Neural cell (in vitro differentiated cells): ENCODE measurements around the gene COL27A1. TPM values are rescaled to one million over a fixed set of nuclear protein-coding genes. Genes with fewer than 3 reads are reported as not detected.

Source experiments
- H2AFZ ChIP-seq: fragments of 200-600, 300-800 bp; sonication (generic), shearing (Covaris generic); 2 replicates; pipeline ENCODE4 v1.6.0; 2014; ENCODE audit warnings: low read depth, mild to moderate bottlenecking, antibody characterized with exemption, low read length, moderate library complexity
- H3F3A ChIP-seq: fragments of 200-600 bp; shearing (Covaris generic); 2 replicates; pipeline ENCODE4 v1.6.1; 2016; ENCODE audit warnings: mild to moderate bottlenecking, moderate library complexity, mixed read lengths, antibody characterized with exemption, low read length; ENCODE audit not compliant: insufficient read depth, poor library complexity, severe bottlenecking
- H3K27ac ChIP-seq: fragments of 200-600, 300-800 bp; sonication (generic), shearing (Covaris generic); 2 replicates; pipeline ENCODE4 v1.5.1; 2014; ENCODE audit warnings: mild to moderate bottlenecking, low read length, moderate library complexity
- H3K27me3 ChIP-seq: fragments of 300-800, 200-600 bp; sonication (generic), shearing (Covaris generic); 2 replicates; pipeline ENCODE4 v1.6.0; 2014; ENCODE audit warnings: mild to moderate bottlenecking, low read depth, low read length, moderate library complexity; ENCODE audit not compliant: insufficient read depth
- H3K36me3 ChIP-seq: fragments of 300-800, 200-600 bp; sonication (generic), shearing (Covaris generic); 2 replicates; pipeline ENCODE4 v1.5.1; 2014; ENCODE audit warnings: mild to moderate bottlenecking, antibody characterized with exemption, low read length, moderate library complexity; ENCODE audit not compliant: insufficient read depth
- H3K4me2 ChIP-seq: fragments of 300-800, 200-600 bp; sonication (generic), shearing (Covaris generic); 2 replicates; pipeline ENCODE4 v1.6.0; 2014; ENCODE audit warnings: mild to moderate bottlenecking, low read length
- H3K4me3 ChIP-seq: fragments of 300-800, 200-600 bp; sonication (generic), shearing (Covaris generic); 2 replicates; pipeline ENCODE4 v1.5.1; 2014; ENCODE audit warnings: mild to moderate bottlenecking, low read length, moderate library complexity
- H3K79me2 ChIP-seq: fragments of 200-600 bp; shearing (Covaris generic); replicated peaks from 2 replicates; pipeline ENCODE4 v1.6.0; 2014; ENCODE audit warnings: mild to moderate bottlenecking, low read length, moderate library complexity; ENCODE audit not compliant: insufficient read depth
- H3K9ac ChIP-seq: fragments of 300-800, 200-600 bp; sonication (generic), shearing (Covaris generic); 2 replicates; pipeline ENCODE4 v1.6.1; 2016; ENCODE audit warnings: mild to moderate bottlenecking, low read length, mixed read lengths
- H3K9me2 ChIP-seq: fragments of 200-600 bp; shearing (Covaris generic); 2 replicates; pipeline ENCODE4 v1.6.1; 2016; ENCODE audit warnings: mild to moderate bottlenecking, low read length, mixed read lengths; ENCODE audit not compliant: insufficient read depth
- H3K9me3 ChIP-seq: fragments of 200-600, 300-800 bp; sonication (generic), shearing (Covaris generic); 2 replicates; pipeline ENCODE4 v1.6.1; 2016; ENCODE audit warnings: mild to moderate bottlenecking, mixed run types, low read length, moderate library complexity, mixed read lengths
- H4K20me1 ChIP-seq: fragments of 200-600 bp; shearing (Covaris generic); 2 replicates; pipeline ENCODE4 v1.6.1; 2016; ENCODE audit warnings: mild to moderate bottlenecking, mixed run types; ENCODE audit not compliant: insufficient read depth
- CTCF ChIP-seq: fragments of 450-650 bp; IDR thresholded peaks from 2 replicates; pipeline ENCODE4 v1.5.1; 2014; ENCODE audit warnings: antibody characterized with exemption, mild to moderate bottlenecking, moderate library complexity; ENCODE audit not compliant: poor library complexity, severe bottlenecking
- EP300 ChIP-seq: fragments of 450-650 bp; conservative IDR thresholded peaks from 2 replicates; pipeline ENCODE4 v1.6.1; 2014; ENCODE audit warnings: antibody characterized with exemption, mild to moderate bottlenecking, moderate library complexity; ENCODE audit not compliant: poor library complexity, severe bottlenecking
- EZH2 ChIP-seq: fragments of 200-600, 300-800 bp; shearing (Covaris generic), sonication (generic); IDR thresholded peaks from 2 replicates; pipeline ENCODE4 v1.6.1; 2014; ENCODE audit warnings: antibody characterized with exemption, low read length, borderline replicate concordance, mild to moderate bottlenecking; ENCODE audit not compliant: insufficient read depth, poor library complexity, severe bottlenecking
- MXI1 ChIP-seq: fragments of 450-650 bp; conservative IDR thresholded peaks from 2 replicates; pipeline ENCODE4 v1.6.1; 2014; ENCODE audit warnings: antibody characterized with exemption, mild to moderate bottlenecking; ENCODE audit not compliant: poor library complexity, severe bottlenecking
- POLR2AphosphoS5 ChIP-seq: IDR thresholded peaks from 2 replicates; pipeline ENCODE4 v1.6.1; 2012
- RAD21 ChIP-seq: fragments of 450-650 bp; conservative IDR thresholded peaks from 2 replicates; pipeline ENCODE4 v1.6.1; 2014; ENCODE audit warnings: antibody characterized with exemption, mild to moderate bottlenecking, moderate library complexity
- REST ChIP-seq: IDR thresholded peaks from 2 replicates; pipeline ENCODE4 v1.6.1; 2012; ENCODE audit warnings: borderline replicate concordance
- SMC3 ChIP-seq: fragments of 450-650 bp; conservative IDR thresholded peaks from 2 replicates; pipeline ENCODE4 v1.6.1; 2014; ENCODE audit warnings: antibody characterized with exemption, mild to moderate bottlenecking, moderate library complexity; ENCODE audit not compliant: poor library complexity
- TAF1 ChIP-seq: IDR thresholded peaks from 2 replicates; pipeline ENCODE4 v1.6.1; 2012; ENCODE audit warnings: low read depth
- polyA plus RNA-seq: library from polyadenylated mRNA; depleted of rRNA; stranded (reverse); fragments of >200 nt; gene quantifications from 2 replicates; pipeline ENCODE4 v1.2.3, GENCODE V29; 2014

The COL27A1 gene
- polyA plus RNA-seq, 1 donor from 2014 or later, result 0.25 TPM

GRCh38 chr9:114235033-114235661 is 79.8 kb downstream of the COL27A1 start:
- TF ChIP-seq MXI1, result no peak
- TF ChIP-seq EZH2, result no peak
- no peak for TF ChIP-seq SMC3
- Histone ChIP-seq H3K27me3 (no peaks in the 10 kb centered on the region), H3K27ac (no peak overlapping the region), H3K4me3 (no peak overlapping the region), H4K20me1 (no peaks in the 10 kb centered on the region), H2AFZ (no peak overlapping the region), H3K9ac (no peak overlapping the region), H3K4me2 (no peak overlapping the region), H3K36me3 (no peaks in the 10 kb centered on the region), H3F3A (no peaks in the 10 kb centered on the region), H3K79me2 (no peaks in the 10 kb centered on the region), H3K9me3 (no peaks in the 10 kb centered on the region), H3K9me2 (no peaks in the 10 kb centered on the region)

GRCh38 chr9:114236391-114237138 is 81.2 kb downstream of the COL27A1 start:
- H3K27ac ChIP-seq, result no peak overlapping the region
- H3K27me3 ChIP-seq, result no peaks in the 10 kb centered on the region
- H3F3A ChIP-seq, result no peaks in the 10 kb centered on the region
- H3K9me2 ChIP-seq, result no peaks in the 10 kb centered on the region
- H3K4me3 ChIP-seq, result no peak overlapping the region
- no peak overlapping the region for H3K4me2 ChIP-seq
- no peak for TF ChIP-seq EZH2
- no peak for TF ChIP-seq TAF1
- no peak for TF ChIP-seq RAD21
- no peak for TF ChIP-seq CTCF
- TF ChIP-seq SMC3, result no peak
- TF ChIP-seq REST, result no peak
- no peak for TF ChIP-seq POLR2AphosphoS5
- no peak for TF ChIP-seq EP300
- no peak for TF ChIP-seq MXI1
- no peaks in the 10 kb centered on the region for H3K79me2 ChIP-seq
- no peaks in the 10 kb centered on the region for H3K9me3 ChIP-seq
- H3K36me3 ChIP-seq, result no peaks in the 10 kb centered on the region
- no peaks in the 10 kb centered on the region for H4K20me1 ChIP-seq
- no peak overlapping the region for H3K9ac ChIP-seq
- H2AFZ ChIP-seq, result no peak overlapping the region
